Measurements from ENCODE around the gene PDE8A.

The PDE8A gene

DNA sequence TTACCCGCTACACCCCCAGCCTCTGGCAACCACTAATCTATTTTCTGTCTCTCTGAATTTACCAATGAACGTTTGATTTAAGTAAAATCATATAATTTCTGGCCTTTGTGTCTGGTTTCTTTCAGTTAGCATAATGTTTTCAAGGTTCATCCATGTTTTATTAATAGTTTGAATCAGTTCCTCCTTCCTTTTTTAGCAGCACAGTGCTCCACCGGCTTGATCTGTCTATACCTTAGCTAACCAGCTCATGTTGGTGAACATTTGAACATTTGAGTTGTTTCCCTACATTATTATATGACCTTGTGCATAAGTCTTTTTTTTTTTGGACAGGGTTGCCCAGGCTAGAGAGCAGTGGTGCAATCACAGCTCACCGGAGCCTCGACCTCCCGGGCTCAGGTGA, 33.3 kb downstream of the PDE8A start:
- no peak for DNase-seq

DNA sequence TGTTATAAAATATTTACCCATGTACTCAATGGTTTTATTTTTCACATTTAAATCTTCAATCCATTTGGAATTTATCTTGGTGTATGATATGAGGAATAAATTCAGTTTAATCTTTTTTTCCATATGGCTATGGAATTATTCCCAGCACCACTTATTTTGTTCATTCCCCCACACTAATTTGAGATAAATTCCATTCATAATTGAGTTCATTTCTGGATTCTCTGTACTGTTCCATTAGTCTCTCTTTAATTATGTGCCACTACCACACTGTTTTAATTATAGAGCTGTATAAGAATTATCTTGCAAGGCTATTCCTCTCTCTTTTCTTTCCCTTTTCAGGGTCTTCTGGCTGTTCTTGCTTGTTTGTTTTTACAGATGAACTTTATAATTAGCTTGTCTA, 34.6 kb downstream of the PDE8A start:
- no peak for DNase-seq

DNA sequence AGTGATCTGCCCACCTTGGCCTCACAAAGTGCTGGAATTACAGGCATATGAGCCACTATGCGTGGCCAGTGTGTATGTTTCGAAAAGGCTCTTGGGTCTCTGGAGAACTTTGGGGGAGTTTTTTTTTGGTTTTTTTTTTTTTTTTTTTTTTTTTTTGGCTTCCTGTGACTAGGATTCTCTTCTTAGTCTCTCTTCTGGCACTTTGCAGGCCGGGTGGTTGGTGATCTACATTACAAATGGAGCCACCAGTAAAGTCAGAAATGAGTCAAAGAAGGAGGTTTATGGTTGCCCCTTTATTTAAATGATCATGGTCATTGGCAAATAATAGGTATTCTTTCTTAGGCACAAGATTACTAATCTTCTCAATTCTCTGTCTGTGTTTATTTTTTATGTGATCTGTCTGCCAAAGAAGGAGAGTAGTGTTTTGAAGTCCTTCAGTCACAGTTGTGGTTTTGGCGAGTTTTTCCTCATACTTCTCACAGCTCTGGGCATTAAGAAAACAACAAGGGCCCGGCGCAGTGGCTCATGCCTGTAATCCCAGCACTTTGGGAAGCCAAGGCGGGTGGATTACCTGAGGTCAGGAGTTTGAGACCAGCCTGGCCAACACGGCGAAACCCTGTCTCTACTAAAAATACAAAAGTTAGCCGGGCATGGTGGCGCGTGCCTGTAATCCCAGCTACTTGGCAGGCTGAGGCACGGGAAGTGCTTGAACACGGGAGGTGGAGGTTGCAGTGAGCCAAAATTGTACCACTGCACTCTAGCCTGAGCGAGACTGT, 38.3 kb downstream of the PDE8A start:
- DNase-seq = no peak

DNA sequence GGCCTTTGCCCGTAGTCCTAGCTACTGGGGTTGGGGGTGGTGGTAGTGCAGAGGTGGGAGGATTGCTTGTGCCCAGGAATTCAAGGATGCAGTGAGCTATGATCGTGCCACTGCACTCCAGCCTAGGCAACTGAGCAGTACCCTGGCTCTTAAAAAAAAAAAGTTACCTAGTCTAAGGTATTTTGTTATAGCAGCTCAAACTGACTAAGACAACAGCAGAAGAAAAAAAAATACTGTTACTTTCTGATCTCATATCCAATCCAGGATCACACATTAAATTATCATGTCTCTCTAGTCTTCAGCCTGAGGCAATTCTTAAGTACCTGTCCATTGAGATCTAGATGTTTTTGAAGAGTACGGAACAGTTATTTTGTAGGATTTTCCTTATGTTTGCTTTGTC, 39.8 kb downstream of the PDE8A start:
- no peak for DNase-seq

DNA sequence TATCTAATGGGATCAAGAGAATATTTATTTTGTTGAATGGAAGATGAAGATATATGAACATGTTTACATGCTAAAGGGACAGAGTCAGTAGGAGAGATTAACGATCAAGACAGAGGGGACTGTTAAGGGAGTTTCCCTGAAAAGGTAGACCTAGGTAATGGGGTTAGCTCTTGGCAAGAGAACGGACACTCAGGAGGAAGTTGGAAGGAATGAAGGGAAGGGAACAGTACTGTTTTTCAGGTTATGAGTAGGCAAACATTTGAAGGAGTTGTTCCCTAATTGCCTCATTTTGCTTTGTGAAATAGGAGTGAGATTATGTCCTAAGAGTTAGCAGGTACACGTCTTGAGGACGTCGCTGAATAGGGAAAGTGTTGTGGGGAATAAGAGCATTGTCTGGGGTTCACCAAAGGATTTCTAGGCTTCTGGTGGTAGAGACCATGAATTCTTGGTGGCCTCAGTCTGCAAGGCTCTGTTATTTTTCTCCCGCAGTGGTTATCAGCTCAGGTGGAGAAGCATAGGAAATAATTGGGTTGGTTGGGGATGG, 41.3 kb downstream of the PDE8A start:
- no peak for DNase-seq

DNA sequence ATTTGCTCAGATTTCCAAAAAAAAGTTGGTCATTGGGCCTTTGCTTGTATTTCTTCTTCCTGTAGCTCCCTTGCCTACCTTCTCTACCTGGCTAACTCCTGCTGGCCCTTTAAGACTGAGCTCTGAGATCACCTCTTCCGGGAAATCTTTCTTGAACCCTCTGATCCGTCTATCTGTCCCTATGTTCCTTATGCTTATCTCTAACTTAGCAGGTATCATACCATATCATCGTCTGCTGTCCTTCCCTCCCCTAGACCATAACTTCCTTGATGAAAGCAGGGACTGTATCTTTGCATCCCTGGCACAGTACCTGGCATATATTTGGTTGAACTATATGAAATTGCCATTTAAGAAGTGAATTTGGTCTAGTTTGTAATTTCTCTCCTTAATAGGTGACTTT, 42.3 kb downstream of the PDE8A start:
- no peak for DNase-seq

DNA sequence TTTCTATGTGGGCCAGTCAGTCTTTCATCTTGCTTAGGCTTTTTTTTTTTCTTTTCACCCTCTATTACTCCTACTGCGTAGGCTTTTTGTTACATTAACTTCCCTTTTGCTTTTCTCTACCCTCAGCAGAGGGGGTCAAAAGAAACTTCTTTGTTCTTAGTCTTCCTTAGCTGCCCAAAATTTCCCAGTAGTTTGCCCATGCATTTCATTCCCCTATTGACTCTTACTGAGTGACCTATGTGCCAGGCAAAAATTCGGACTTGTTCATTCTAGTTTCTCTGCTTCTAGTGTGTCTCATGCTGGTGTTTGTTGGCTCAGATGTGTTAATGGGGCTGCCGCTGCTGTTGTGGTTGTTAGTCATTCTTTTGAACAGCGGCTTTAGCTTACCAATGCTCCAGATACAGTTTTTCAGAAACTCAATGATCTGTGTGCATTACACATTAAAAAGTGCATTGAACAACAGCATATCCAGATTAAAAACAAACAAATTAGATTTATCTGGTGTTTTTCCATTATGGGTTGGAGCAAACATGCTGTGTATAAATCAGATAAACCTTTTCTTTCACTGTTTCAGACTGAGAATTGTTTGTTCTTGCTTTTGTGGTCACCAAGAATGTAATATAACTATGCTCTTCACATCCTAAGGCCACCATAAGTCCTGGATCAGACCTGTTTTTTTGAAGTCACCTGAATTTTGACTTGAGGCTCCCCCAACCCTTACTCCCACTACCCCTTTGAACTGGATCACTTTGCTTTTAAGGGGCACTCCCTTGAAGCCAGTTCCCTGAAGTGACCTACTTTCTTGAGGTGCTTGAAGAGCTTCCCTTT, 43.1 kb downstream of the PDE8A start:
- no peak for DNase-seq

DNA sequence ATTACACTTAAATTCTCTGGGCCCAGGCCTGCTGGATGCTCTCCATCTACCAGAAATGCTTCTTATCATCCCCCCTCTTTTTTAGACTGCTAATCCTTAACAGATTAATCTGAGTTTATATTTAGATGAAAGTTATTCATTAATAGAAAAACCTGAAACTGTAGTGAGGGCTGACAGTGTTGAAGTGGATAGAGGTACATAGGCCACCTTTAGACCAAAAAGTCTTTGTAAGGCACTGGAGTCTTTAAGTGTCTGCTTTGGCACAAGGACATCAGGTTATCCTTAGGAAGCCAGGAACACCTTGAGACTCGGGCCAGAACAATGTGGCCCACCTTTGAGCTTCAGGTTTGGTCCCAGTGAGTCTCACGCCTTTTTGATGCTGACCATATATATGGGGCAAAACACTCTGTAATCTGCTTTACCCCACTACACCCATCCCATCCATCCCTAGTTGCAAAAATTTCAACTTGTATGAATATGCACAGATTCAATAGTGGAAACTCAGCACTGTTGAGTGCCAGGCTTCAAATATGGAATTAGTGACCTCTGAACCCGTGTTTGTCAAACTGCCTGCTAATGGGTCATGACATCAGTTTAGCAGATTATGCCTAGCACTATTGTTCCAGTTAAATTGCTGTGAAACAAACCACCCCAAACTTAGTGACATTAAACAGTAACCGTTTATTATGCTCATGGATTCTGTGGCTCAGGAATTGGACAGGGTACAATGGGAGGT, 44.0 kb downstream of the PDE8A start:
- DNase-seq = no peak

DNA sequence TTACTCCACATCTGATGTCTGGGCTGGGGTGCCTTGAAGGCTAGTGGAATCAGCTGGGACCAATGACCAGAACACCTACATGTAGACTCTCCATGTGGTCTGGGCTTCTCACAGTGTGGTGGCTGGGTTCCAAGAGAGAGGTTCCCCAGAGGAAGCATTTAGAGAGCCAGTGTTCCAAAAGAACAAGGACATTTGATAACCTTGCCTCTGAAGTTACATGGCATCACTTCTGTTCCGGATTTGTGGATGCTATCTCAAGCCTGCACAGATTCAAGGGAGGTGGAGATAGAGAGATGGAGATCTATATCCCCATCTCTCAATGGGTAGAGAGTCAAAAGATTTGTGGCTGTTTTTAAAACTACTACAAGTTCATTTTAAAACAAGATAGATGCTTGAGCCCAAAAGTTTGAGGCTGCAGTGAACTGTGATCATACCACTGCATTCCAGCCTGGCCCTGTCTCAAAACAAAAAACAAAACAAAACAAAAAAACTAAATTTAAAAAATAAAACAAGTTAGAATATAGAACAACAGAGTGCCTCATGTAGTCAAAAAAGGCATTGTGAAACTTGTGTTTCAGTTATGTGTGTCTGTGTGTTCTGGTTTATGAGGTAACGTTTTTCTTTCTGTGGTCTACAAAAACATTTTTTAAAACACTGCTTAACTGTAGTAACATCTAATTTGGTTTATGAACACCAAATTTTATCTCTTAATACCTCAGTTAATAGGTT, 44.8 kb downstream of the PDE8A start:
- DNase-seq = no peak

DNA sequence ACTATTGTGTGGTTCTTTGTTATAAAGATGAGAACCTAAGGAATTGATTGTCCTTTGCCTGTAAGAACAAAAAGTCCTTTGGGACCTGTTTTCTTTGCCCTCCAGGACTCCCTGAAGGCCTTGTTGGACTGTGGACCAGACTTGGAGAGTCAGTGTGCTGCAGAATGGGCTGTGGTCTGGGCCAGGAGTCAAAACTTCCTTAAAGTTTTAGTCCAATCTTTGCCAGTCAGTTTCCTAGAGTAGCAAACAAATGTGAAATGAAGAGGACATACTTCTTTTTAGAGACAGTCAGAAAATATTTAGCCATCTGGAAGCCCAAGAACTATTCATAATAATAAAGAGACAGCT, 45.4 kb downstream of the PDE8A start:
- DNase-seq = no peak

DNA sequence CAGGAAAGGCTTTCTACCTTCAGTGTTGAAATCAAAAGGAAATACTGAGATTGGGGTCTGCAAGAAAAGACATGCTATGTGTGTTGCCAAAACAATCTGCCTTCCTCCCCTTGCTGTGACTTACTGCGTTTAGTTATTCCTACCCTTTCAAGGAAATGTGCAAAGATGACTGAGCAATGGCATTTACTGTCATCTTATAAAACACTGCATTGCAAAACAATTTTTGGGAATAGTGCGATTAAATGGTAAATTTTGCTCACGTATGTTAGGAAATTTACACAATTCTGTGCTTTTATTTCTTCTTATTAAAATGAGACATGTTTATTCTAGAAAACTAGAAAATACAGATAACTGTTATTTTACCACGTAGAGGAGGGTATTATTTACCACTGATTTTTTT, 45.8 kb downstream of the PDE8A start:
- no peak for DNase-seq

DNA sequence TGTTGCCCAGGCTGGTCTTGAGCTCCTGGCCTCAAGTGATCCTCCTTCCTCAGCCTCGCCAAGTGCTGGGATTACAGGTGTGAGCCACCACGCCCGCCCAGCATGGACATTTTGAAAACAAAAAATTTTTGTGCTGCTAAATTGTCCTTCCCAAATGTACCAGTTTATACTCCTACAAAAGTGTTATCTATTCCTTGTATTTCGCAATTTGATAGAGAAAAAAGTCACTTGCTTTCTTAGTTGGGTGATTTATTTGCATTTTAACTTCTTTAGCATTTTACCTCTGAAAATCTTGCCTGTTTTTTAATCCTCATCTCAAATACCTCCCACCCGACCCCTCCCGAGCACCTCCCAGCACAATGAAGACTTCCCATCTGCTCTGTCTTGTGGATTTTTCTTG, 46.8 kb downstream of the PDE8A start:
- no peak for DNase-seq

DNA sequence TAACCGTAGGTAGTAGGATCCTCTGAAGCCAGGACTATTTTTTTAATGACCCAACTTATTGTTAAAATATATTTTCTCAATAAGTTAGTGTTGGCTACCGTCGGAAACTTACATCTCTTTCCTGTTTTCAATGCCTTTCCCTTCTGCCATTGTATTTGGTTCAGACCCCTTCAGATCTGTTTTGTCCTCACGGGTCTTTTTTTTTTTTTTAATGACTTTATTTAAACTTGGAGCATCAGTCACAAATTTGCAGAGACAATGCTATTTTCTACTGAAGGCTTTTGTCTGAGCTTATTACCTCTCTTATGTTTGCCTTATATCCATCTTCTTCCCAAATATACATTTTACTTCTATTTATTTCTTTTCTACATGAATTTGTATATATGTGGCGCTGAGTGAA, 47.6 kb downstream of the PDE8A start:
- no peak for DNase-seq

DNA sequence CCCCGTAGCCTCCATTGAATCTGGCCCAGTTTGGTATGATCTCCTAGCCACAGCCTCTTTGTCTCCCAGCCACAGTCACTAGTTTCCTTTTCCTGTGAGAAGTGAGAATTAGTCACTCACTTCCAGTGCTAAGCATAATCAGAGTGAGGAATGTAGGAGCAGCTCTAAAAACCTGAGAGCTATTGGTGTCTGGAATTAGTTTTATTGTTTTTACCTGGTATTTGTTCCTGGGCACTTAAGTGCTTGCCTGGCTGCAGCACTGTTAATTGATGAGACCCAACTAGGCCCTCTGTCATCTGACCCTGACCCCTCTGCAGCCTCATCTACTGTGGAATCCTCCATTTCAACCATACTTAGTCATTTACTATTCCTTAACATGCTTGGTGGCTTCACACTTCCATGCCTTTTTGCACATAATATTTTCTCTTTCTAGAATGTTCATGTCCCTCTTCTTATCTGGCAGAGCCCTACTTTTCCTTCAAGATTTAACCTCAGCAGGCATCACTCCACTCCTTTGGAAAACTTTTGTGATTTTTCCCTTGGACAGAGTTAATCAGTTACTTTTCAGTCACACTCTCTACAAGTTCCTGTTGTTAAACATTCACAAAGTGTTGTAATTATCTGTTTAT, 48.8 kb downstream of the PDE8A start:
- no peak for DNase-seq

DNA sequence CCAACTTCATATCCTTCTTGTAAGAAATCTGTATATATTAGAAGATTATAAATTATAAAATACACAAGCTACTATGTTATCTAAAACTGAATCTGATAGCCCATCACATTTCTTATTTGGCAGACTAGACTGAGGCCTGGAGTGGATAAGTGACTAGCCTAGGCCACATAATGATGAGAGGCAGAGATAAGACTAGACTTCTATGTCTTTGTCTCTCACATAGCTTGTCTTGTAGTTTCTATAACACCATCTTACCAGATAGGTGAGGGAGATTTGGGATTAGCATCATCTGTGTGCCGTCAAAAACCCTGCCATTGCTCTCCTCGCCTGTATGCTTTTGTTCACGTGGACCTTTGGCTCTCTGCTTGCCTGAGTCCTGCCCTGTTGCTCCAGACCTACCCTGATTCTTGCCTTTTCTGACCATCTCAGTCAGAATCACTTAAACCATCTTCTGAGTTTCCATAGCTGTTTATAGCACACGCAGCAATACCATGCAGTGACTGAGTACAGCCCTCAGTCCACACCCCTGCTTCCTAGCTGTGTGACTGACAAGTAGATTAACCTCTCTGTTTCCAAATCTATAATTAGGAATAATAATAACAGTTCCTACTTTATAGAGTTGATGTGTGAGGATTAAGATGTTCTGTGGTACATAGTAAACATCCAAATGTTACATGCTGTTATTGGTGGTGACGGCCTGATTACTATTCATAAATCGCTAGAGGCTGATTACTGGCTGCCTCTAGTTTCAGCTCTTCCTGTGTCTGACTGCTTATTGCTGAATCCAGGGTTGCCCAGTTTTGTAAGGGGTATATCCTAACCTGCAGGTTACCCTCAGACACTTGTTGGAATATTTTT, 49.7 kb downstream of the PDE8A start:
- no peak for DNase-seq

DNA sequence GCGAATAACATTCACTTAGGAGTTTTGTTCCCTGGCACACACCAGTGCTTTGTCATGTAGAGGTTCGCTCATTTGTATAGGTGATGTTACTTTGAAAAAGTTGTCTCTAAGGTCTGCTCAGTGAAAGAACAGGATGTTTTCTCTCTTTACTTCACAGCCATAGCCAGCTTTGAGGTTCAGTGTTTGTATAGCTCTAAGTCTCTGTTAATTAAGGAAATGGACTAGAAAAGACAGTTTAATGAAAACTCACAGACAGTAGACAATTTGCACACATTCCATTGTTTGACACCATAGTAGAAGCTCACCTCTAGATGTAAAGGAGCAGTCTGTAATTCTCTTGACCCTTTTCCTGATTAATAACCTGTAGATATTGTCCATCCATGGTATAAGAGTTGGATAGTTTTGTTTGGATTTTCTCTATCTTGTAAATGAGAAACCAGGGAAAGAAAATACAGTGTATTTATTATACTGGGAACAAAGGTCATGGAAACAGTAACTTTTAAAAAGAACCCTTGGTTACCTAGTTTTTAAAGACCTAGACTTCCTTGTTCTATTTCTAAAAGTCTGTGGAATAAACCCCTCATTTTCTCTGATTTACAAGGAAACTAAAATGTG, 50.4 kb downstream of the PDE8A start:
- no peak for DNase-seq

DNA sequence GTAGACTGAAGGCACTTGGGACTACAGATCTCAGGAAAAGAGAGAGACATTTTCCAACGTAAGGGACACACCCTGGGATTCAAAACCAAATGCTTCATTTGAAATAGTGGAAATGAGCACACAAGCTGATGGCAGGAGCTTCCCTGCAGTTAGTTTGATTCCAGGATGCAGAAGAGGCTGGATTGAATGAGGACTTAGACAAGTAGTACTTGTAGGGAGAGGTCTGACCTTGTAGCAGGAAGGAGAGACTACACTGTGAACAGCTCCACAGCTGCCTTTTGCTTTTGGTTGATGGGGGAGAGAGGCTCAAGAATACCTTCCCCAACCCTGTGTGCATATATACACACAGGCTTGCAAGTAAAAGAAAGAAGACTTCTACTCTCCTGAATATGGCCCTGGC, 51.5 kb downstream of the PDE8A start:
- DNase-seq = no peak

DNA sequence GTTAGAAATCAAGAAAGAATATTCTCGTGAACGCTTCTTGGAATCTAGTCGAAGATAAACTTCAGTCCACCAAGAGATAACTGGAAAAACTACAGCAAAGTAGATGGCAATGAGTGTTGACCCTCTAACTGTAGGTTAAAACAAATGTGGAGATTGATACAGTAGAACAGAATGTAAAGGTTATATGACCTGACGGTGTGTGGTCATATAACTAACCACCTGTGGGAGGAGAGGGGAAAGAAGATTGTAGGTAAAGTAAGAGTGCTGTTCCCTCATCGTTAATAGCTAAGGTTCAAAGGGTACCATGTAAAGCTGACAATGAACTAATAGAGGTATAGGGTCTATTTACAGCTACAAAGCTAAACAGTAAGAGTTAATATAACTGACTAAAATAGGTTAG, 52.6 kb downstream of the PDE8A start:
- no peak for DNase-seq

DNA sequence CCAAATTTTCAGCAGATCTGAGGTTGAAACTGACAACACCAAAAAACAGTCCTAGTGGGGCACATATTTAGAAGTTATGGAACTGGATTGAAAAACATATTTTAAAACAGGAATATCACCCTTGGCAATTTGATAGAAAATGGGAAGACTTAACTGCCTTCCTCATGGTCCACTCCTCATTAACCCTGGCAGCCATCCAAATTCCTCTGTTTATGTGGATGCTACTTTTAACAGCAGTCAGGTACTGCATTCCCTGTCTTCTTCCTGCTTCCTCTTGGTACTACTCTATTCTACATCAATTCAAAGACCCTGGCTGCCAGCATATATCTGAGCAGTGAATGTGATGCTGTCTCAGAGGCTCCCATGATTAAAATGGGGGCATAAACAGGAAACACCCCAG, 54.3 kb downstream of the PDE8A start:
- DNase-seq = no peak

DNA sequence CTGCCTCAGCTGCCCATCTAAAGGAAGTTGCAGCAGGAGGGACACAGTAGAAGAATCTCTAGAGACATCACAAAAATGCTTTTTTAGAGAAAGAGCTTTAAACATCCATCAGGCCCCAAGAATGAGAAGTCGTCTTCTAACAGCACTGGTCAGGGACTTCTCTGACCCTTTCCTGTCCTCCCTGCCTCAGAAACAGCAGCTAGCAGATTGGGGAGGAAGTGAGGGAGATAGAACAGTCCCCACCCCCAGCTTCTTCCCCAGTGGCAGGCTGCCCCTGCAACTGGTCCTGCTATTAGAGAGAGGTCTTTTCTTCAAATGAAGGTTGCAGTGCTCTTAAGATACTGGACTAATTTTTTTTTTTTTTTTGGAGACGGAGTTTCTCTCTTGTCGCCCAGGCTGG, 55.1 kb downstream of the PDE8A start:
- DNase-seq = no peak

DNA sequence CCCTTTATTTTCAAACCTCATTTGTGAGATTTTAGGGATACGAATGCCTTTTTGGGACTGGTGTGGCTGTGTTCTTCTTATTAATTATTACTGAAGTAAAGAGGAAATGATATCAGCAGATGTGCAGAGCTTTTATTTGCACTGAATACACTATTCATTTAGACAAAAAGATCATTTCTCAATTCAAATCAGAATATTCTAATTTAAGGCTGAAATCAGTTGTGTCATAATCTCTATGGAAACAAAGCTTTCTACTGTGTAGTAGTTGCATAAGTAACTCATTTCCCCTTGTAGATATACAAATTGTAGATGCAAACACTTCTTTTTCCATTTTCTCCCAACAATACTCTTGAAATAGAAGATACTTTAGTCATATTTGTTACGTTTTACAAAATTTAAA, 56.0 kb downstream of the PDE8A start:
- no peak for DNase-seq
